Lower lobe of right lung (tissue), 2 donors: ENCODE measurements around the gene RHEX. TPM values are rescaled to one million over a fixed set of nuclear protein-coding genes. Genes with fewer than 3 reads are reported as not detected.

Experiments used
- ATAC-seq, 2 donors: fragments of 200-7000 bp; cut with Tn5 transposase; one replicate each; pipeline ENCODE4 v1.9.1; 2020 to 2022; ENCODE audit warnings: mild to moderate bottlenecking in 2 of 2, moderate library complexity in 2 of 2
- DNase-seq: peaks from one replicate; pipeline ENCODE4 v3.0.0-alpha.2; 2020
- H3K27ac ChIP-seq: fragments of 200-600 bp; one replicate; pipeline ENCODE4 v1.8.0; 2022
- H3K27me3 ChIP-seq: fragments of 200-600 bp; one replicate; pipeline ENCODE4 v1.8.0; 2022; ENCODE audit warnings: low read depth
- H3K36me3 ChIP-seq: fragments of 200-600 bp; one replicate; pipeline ENCODE4 v1.8.0; 2022; ENCODE audit warnings: mild to moderate bottlenecking
- H3K4me1 ChIP-seq: fragments of 200-600 bp; one replicate; pipeline ENCODE4 v1.8.0; 2022
- H3K4me3 ChIP-seq: fragments of 200-600 bp; one replicate; pipeline ENCODE4 v1.8.0; 2022; ENCODE audit warnings: mild to moderate bottlenecking
- H3K9me3 ChIP-seq: fragments of 200-600 bp; one replicate; pipeline ENCODE4 v1.8.0; 2022
- CTCF ChIP-seq: fragments of 200-600 bp; IDR thresholded peaks from one replicate; pipeline ENCODE4 v1.8.0; 2022; ENCODE audit warnings: antibody characterized with exemption, mild to moderate bottlenecking
- intact Hi-C: fragments of 100-400 bp; cut with DNase I; formaldehyde crosslinking; loops from one replicate; pipeline ENCODE4 v1.11.0; 2022
- total RNA-seq: library from RNA; stranded (reverse); fragmentation: NEBNext Ultra II Directional; extraction: Animal tissue kit (Norgen Biotek cat#: 25700); gene quantifications from one replicate; pipeline ENCODE4 v1.2.1, GENCODE V29; 2021
- donor health status: DM: no; HTN: yes; CAD: no; lungs with severe emphysema.

RHEX gene
- total RNA-seq, 1 donor from 2014 or later: 13.5 TPM

GRCh38 chr1:206109718-206110117 is 56.7 kb downstream of the RHEX start:
- DNase-seq (no peak), ATAC-seq (no peak)
- no peak overlapping the region for H3K4me3 ChIP-seq
- H3K27ac ChIP-seq: no peak overlapping the region
- H3K9me3 ChIP-seq: no peaks in the 10 kb centered on the region
- TF ChIP-seq CTCF: no peak
- no peaks in the 10 kb centered on the region for H3K27me3 ChIP-seq
- no peaks in the 10 kb centered on the region for H3K4me1 ChIP-seq
- intact Hi-C loops: no loop called here
- H3K36me3 ChIP-seq: no peaks in the 10 kb centered on the region

- no peak overlapping the region for H3K4me3 ChIP-seq
- no peak overlapping the region for H3K27ac ChIP-seq
- ATAC-seq (no peak), DNase-seq (no peak)
- intact Hi-C loops: no loop called here
- no peaks in the 10 kb centered on the region for H3K27me3 ChIP-seq
- H3K4me1 ChIP-seq: no peaks in the 10 kb centered on the region
- H3K9me3 ChIP-seq: no peaks in the 10 kb centered on the region
- no peaks in the 10 kb centered on the region for H3K36me3 ChIP-seq
- no peak for TF ChIP-seq CTCF
These were observed 57.2 kb downstream of the RHEX start for GRCh38 chr1:206110161-206110560.

GRCh38 chr1:206110820-206111219 is 57.8 kb downstream of the RHEX start:
- ATAC-seq (no peak), DNase-seq (no peak)
- Histone ChIP-seq H3K4me1 (no peaks in the 10 kb centered on the region), H3K9me3 (no peaks in the 10 kb centered on the region), H3K36me3 (no peaks in the 10 kb centered on the region), H3K27me3 (no peaks in the 10 kb centered on the region), H3K4me3 (no peak overlapping the region), H3K27ac (no peak overlapping the region)
- TF ChIP-seq CTCF: no peak
- intact Hi-C loops: no loop called here

GRCh38 chr1:206111271-206111927 is 58.4 kb downstream of the RHEX start:
- no peak for TF ChIP-seq CTCF
- Histone ChIP-seq H3K4me3 (no peak overlapping the region), H3K27me3 (no peaks in the 10 kb centered on the region), H3K4me1 (no peaks in the 10 kb centered on the region), H3K9me3 (no peaks in the 10 kb centered on the region), H3K27ac (no peak overlapping the region), H3K36me3 (no peaks in the 10 kb centered on the region)
- intact Hi-C loops: no loop called here
- DNase-seq (no peak), ATAC-seq (no peak)

GRCh38 chr1:206112600-206113301 is 59.8 kb downstream of the RHEX start:
- Histone ChIP-seq H3K9me3 (no peaks in the 10 kb centered on the region), H3K27ac (no peak overlapping the region), H3K27me3 (peaks cover 10% of the 10 kb centered on the region), H3K36me3 (no peaks in the 10 kb centered on the region), H3K4me1 (peaks cover 9% of the 10 kb centered on the region), H3K4me3 (no peak overlapping the region)
- peak; percentile 80 for DNase-seq
- intact Hi-C loops: no loop called here
- peak; percentile 67 for ATAC-seq
- TF ChIP-seq CTCF: no peak
